GM12878 (cell line): Measurements from ENCODE around the gene PTPRC. TPM values are rescaled to one million over a fixed set of nuclear protein-coding genes. Genes with fewer than 3 reads are reported as not detected.

Source experiments
- ATAC-seq: fragments of 200-7000 bp; cut with Tn5 transposase; 3 replicates; pipeline ENCODE4 v1.9.1; 2020; ENCODE audit warnings: mild to moderate bottlenecking, moderate library complexity
- BruUV-seq: library from RNA; stranded (reverse); fragments of 400-500 nt; replicated peaks from 2 replicates; lab custom pipeline; 2021; lab: Mats Ljungman, UMichigan
- CTCF ChIA-PET: fragments of 300-600 bp; sonication (Branson Sonifier 250); formaldehyde crosslinking; extraction: SDS; loops from one replicate; lab custom pipeline; 2021; ENCODE audit warnings: inconsistent platforms; lab: Yijun Ruan, JAX
- POLR2A ChIA-PET: fragments of 350-600 bp; formaldehyde crosslinking; extraction: SDS; loops from one replicate; lab custom pipeline; 2021; ENCODE audit warnings: inconsistent platforms; lab: Charles Lee
- RAD21 ChIA-PET: fragments of 300-600 bp; sonication (Branson Sonifier 250); formaldehyde crosslinking; loops from one replicate; lab custom pipeline; 2023; ENCODE audit warnings: antibody characterized with exemption; ENCODE audit not compliant: unreplicated experiment; lab: Charles Lee
- SMC1A ChIA-PET: fragments of 300-600 bp; sonication (Branson Sonifier 250); formaldehyde crosslinking; loops from one replicate; lab custom pipeline; 2023; ENCODE audit not compliant: unreplicated experiment, uncharacterized antibody; lab: Charles Lee
- DNase-seq: peaks from one replicate; pipeline ENCODE4 v3.0.0-alpha.2; 2011; ENCODE audit warnings: low read depth, low spot score
- FAIRE-seq: peaks from 3 replicates; lab custom pipeline; 2011; peaks lifted over from hg19 to GRCh38; lab: Jason Lieb, UNC
- H2AFZ ChIP-seq: 2 replicates; pipeline ENCODE4 v1.6.0; 2011; ENCODE audit warnings: low read depth, low read length, control low read depth; ENCODE audit not compliant: control insufficient read depth
- H3K27ac ChIP-seq: 2 replicates; pipeline ENCODE4 v1.5.1; 2011; ENCODE audit warnings: control low read depth; ENCODE audit not compliant: control insufficient read depth, insufficient read depth
- H3K27me3 ChIP-seq, 2 experiments: replicated peaks in 1 of 2; 2 replicates each; pipeline versions ENCODE4 v1.6.0 to v1.6.1; 2011; ENCODE audit warnings: low read length in 1 of 2; ENCODE audit not compliant: control insufficient read depth in 2 of 2, insufficient read depth in 2 of 2
- H3K36me3 ChIP-seq, 2 experiments: 2 replicates each; pipeline ENCODE4 v1.5.1; 2011; ENCODE audit warnings: low read length in 1 of 2; ENCODE audit not compliant: control insufficient read depth in 2 of 2, insufficient read depth in 2 of 2
- H3K4me1 ChIP-seq: 2 replicates; pipeline ENCODE4 v1.6.1; 2011; ENCODE audit warnings: mild to moderate bottlenecking, low read length, moderate library complexity, mixed read lengths; ENCODE audit not compliant: control insufficient read depth, insufficient read depth
- H3K4me2 ChIP-seq: 2 replicates; pipeline ENCODE4 v1.6.0; 2011; ENCODE audit warnings: control low read depth; ENCODE audit not compliant: control insufficient read depth, insufficient read depth
- H3K4me3 ChIP-seq: fragments of 200-600 bp; sonication (generic); 2 replicates; pipeline ENCODE4 v1.5.1; 2016
- H3K79me2 ChIP-seq: 2 replicates; pipeline ENCODE4 v1.6.0; 2011; ENCODE audit warnings: low read length; ENCODE audit not compliant: control insufficient read depth, insufficient read depth
- H3K9ac ChIP-seq: 2 replicates; pipeline ENCODE4 v1.8.0; 2011; ENCODE audit warnings: low read length, control low read depth, mixed read lengths; ENCODE audit not compliant: control insufficient read depth, insufficient read depth
- H3K9me3 ChIP-seq: replicated peaks from 3 replicates; pipeline ENCODE4 v1.5.1; 2011; ENCODE audit warnings: mild to moderate bottlenecking, low read length; ENCODE audit not compliant: control insufficient read depth, insufficient read depth
- H4K20me1 ChIP-seq: 2 replicates; pipeline ENCODE4 v1.6.0; 2011; ENCODE audit not compliant: control insufficient read depth, insufficient read depth
- BCL11A ChIP-seq: IDR thresholded peaks from 2 replicates; pipeline ENCODE4 v1.6.1; 2011; ENCODE audit warnings: low read depth, low read length
- CBX3 ChIP-seq: fragments of 200-600 bp; sonication (generic); IDR thresholded peaks from 2 replicates; pipeline ENCODE4 v1.6.1; 2016; ENCODE audit warnings: low read depth, borderline replicate concordance
- CHD4 ChIP-seq: fragments of 200-600 bp; sonication (generic); IDR thresholded peaks from 2 replicates; pipeline ENCODE4 v1.6.1; 2016; ENCODE audit warnings: mild to moderate bottlenecking
- E2F8 ChIP-seq: fragments of 450-650 bp; IDR thresholded peaks from 2 replicates; pipeline ENCODE4 v1.6.1; 2018; ENCODE audit warnings: mild to moderate bottlenecking, low read depth, moderate library complexity; ENCODE audit not compliant: partially characterized antibody
- GATAD2B ChIP-seq: fragments of 450-650 bp; conservative IDR thresholded peaks from 2 replicates; pipeline ENCODE4 v1.6.1; 2017; ENCODE audit warnings: low read depth, mild to moderate bottlenecking, moderate library complexity
- KAT2A ChIP-seq: conservative IDR thresholded peaks from 2 replicates; pipeline ENCODE4 v1.6.1; 2011; ENCODE audit warnings: low read depth, low read length; ENCODE audit not compliant: control insufficient read depth
- MXI1 ChIP-seq: fragments of 150-350 bp; IDR thresholded peaks from 2 replicates; pipeline ENCODE4 v1.6.1; 2011; ENCODE audit warnings: low read depth, mild to moderate bottlenecking, inconsistent platforms, low read length, improper control_type of control experiment
- PAX8 ChIP-seq: fragments of 450-650 bp; IDR thresholded peaks from 2 replicates; pipeline ENCODE4 v1.6.1; 2017; ENCODE audit warnings: mild to moderate bottlenecking, moderate library complexity
- RAD21 ChIP-seq: IDR thresholded peaks from 2 replicates; pipeline ENCODE4 v1.6.1; 2011; ENCODE audit warnings: mild to moderate bottlenecking, low read depth, low read length, moderate library complexity; ENCODE audit not compliant: insufficient read depth
- RB1 ChIP-seq: fragments of 450-650 bp; formaldehyde crosslinking; IDR thresholded peaks from 2 replicates; pipeline ENCODE4 v1.6.1; 2017; ENCODE audit warnings: mild to moderate bottlenecking, borderline replicate concordance
- SIN3A ChIP-seq: IDR thresholded peaks from 2 replicates; pipeline ENCODE4 v1.6.1; 2012; ENCODE audit warnings: low read depth, low read length, improper control_type of control experiment
- SMARCA5 ChIP-seq: fragments of 450-650 bp; IDR thresholded peaks from 2 replicates; pipeline ENCODE4 v1.6.1; 2017; ENCODE audit warnings: mild to moderate bottlenecking
- SMC3 ChIP-seq: IDR thresholded peaks from 2 replicates; pipeline ENCODE4 v1.6.1; 2011; ENCODE audit warnings: low read length, improper control_type of control experiment, borderline replicate concordance
- USF2 ChIP-seq: IDR thresholded peaks from 2 replicates; pipeline ENCODE4 v1.6.1; 2011; ENCODE audit warnings: low read depth, low read length, improper control_type of control experiment, borderline replicate concordance
- YY1 ChIP-seq: IDR thresholded peaks from 2 replicates; pipeline ENCODE4 v1.6.1; 2011; ENCODE audit warnings: low read depth, mild to moderate bottlenecking, low read length
- ZBED1 ChIP-seq: IDR thresholded peaks from 2 replicates; pipeline ENCODE4 v1.6.1; 2016; ENCODE audit warnings: borderline replicate concordance
- ZBTB40 ChIP-seq: fragments of 450-650 bp; IDR thresholded peaks from 2 replicates; pipeline ENCODE4 v1.6.1; 2016; ENCODE audit warnings: mild to moderate bottlenecking, moderate library complexity, borderline replicate concordance
- WGBS: methylation state at CpG from one replicate; pipeline ENCODE4 v1.1.6; 2016; ENCODE audit warnings: low lambda C conversion rate; ENCODE audit not compliant: insufficient replicate concordance, insufficient coverage; ENCODE audit errors: missing lambda C conversion rate; 5-methylcytosine and 5-hydroxymethylcytosine counted together
- in situ Hi-C: fragments of 300-500 bp; cut with MboI; formaldehyde crosslinking; loops from 9 replicates; pipeline ENCODE4 v1.14.3; 2018; ENCODE audit warnings: mixed read lengths
- intact Hi-C: fragments of 100-400 bp; cut with micrococcal nuclease; formaldehyde crosslinking; loops from one replicate; pipeline ENCODE4 v1.14.2; 2022; ENCODE audit not compliant: unreplicated experiment
- polyA plus RNA-seq, 11 experiments: library from polyadenylated mRNA; depleted of rRNA in 4 of 11; unstranded in 6 of 11; stranded (reverse) in 5 of 11; fragments of >200 nt; fragmentation: Nextera tagmentation in 4 of 11; fragmentation: Illumina TruSeq in 1 of 11; extraction: Ambion mirVana in 4 of 11; extraction: Trizol in 1 of 11; gene quantifications; 1 replicate in 1 of 11; 2 replicates in 10 of 11; pipeline versions ENCODE4 v1.2.1 to v1.2.3, GENCODE V29; 2011 to 2016; ENCODE audit warnings: inconsistent platforms in 2 of 11, missing spikeins in 2 of 11, low read depth in 1 of 11
- total RNA-seq, 4 experiments: library from RNA; depleted of rRNA in 3 of 4; stranded (reverse); fragments of >200 nt in 3 of 4; fragmentation: Illumina TruSeq in 1 of 4; extraction: Trizol in 1 of 4; gene quantifications; 2 replicates each; pipeline versions ENCODE4 v1.2.1 to v1.2.3, GENCODE V29; 2013 to 2021

PTPRC gene
- total and polyA plus RNA-seq, 10 of the 15 experiments (the other 5 are each of a cell fraction or from before 2014, with no cell fraction given) = 72.9 to 221 (median 118) TPM

- SMC1A ChIA-PET = interaction anchor here (0.7 to 1.5 kb wide), 6 partner anchors 12 to 144 kb away, joined by 3 to 4 read pairs (median 3); no protein-coding TSS in a partner anchor
- Histone ChIP-seq H4K20me1 (no peaks in the 10 kb centered on the region), H3K4me2 (no peak overlapping the region), H3K79me2 (no peaks in the 10 kb centered on the region), H3K9me3 (no peaks in the 10 kb centered on the region), H3K4me1 (no peaks in the 10 kb centered on the region), H2AFZ (no peak overlapping the region), H3K27me3 (no peaks in the 10 kb centered on the region), H3K27ac (no peak overlapping the region), H3K36me3 (peaks cover 1 to 6% of the 10 kb centered on the region in 2 experiments; a peak in 1 of 4 replicates), H3K9ac (no peak overlapping the region), H3K4me3 (no peak overlapping the region)
- WGBS = 28% methylated on average over 5 of the region's 5 CpGs
- no peak for TF ChIP-seq GATAD2B
- TF ChIP-seq USF2 = no peak
- TF ChIP-seq E2F8 = no peak
- no peak for TF ChIP-seq ZBTB40
- TF ChIP-seq CBX3 = no peak
- no peak for TF ChIP-seq PAX8
- TF ChIP-seq YY1 = no peak
- TF ChIP-seq ZBED1 = no peak
- TF ChIP-seq RAD21 = no peak
- TF ChIP-seq BCL11A = no peak
- TF ChIP-seq SMARCA5 = no peak
- TF ChIP-seq RB1 = no peak
- TF ChIP-seq CHD4 = no peak
- TF ChIP-seq SMC3 = no peak
- no peak for TF ChIP-seq MXI1
- no peak for TF ChIP-seq SIN3A
- no peak for TF ChIP-seq KAT2A
- DNase-seq (no peak), FAIRE-seq (no peak), ATAC-seq (no peak)
- RAD21 ChIA-PET = no interaction called here
- intact Hi-C loops = no loop called here
- CTCF ChIA-PET = no interaction called here
- BruUV-seq = no TSS peak
- in situ Hi-C loops = no loop called here
- POLR2A ChIA-PET = no interaction called here
Measured at GRCh38 chr1:198716051-198716450, 77.2 kb downstream of the PTPRC start.
